Upper lobe of right lung (tissue), 1 donor: ENCODE results near the gene CAVIN3. TPM values are rescaled to one million over a fixed set of nuclear protein-coding genes. Genes with fewer than 3 reads are reported as not detected.
A peak's percentile ranks its signal among the peaks of the same experiment; 100 is the strongest.

Experiments used
- ATAC-seq: fragments of 200-7000 bp; cut with Tn5 transposase; one replicate; pipeline ENCODE4 v1.9.1; 2020; ENCODE audit warnings: mild to moderate bottlenecking, moderate library complexity
- DNase-seq: peaks from one replicate; pipeline ENCODE4 v3.0.0-alpha.2; 2020
- H3K27ac ChIP-seq: fragments of 200-600 bp; one replicate; pipeline ENCODE4 v1.8.0; 2022
- H3K27me3 ChIP-seq: fragments of 200-600 bp; one replicate; pipeline ENCODE4 v1.8.0; 2022; ENCODE audit warnings: mild to moderate bottlenecking
- H3K36me3 ChIP-seq: fragments of 200-600 bp; one replicate; pipeline ENCODE4 v1.8.0; 2022
- H3K4me1 ChIP-seq: fragments of 200-600 bp; one replicate; pipeline ENCODE4 v1.8.0; 2022
- H3K4me3 ChIP-seq: fragments of 200-600 bp; one replicate; pipeline ENCODE4 v1.8.0; 2022; ENCODE audit warnings: mild to moderate bottlenecking
- H3K9me3 ChIP-seq: fragments of 200-600 bp; one replicate; pipeline ENCODE4 v1.8.0; 2022
- CTCF ChIP-seq: fragments of 200-600 bp; IDR thresholded peaks from one replicate; pipeline ENCODE4 v1.8.0; 2022; ENCODE audit warnings: antibody characterized with exemption
- intact Hi-C: fragments of 100-400 bp; cut with DNase I; formaldehyde crosslinking; loops from one replicate; pipeline ENCODE4 v1.11.0; 2022
- total RNA-seq: library from RNA; stranded (reverse); fragmentation: NEBNext Ultra II Directional; extraction: Animal tissue kit (Norgen Biotek cat#: 25700); gene quantifications from one replicate; pipeline ENCODE4 v1.2.1, GENCODE V29; 2021
- donor health status: DM: no; HTN: yes; CAD: no; lungs with severe emphysema.

Gene CAVIN3
- total RNA-seq, 1 donor from 2014 or later, result 48.8 TPM

GRCh38 chr11:6273188-6273587 is 47.1 kb downstream of the CAVIN3 start:
- H3K4me3 ChIP-seq, result no peak overlapping the region
- intact Hi-C loops, result no loop called here
- H3K4me1 ChIP-seq, result no peaks in the 10 kb centered on the region
- no peaks in the 10 kb centered on the region for H3K9me3 ChIP-seq
- TF ChIP-seq CTCF, result no peak
- ATAC-seq (no peak), DNase-seq (no peak)
- H3K27me3 ChIP-seq, result no peaks in the 10 kb centered on the region
- H3K27ac ChIP-seq, result no peak overlapping the region
- no peaks in the 10 kb centered on the region for H3K36me3 ChIP-seq

- intact Hi-C loops, result no loop called here
- no peak overlapping the region for H3K4me3 ChIP-seq
- no peaks in the 10 kb centered on the region for H3K4me1 ChIP-seq
- no peak overlapping the region for H3K27ac ChIP-seq
- no peaks in the 10 kb centered on the region for H3K36me3 ChIP-seq
- H3K27me3 ChIP-seq, result no peaks in the 10 kb centered on the region
- no peak for ATAC-seq
- no peaks in the 10 kb centered on the region for H3K9me3 ChIP-seq
- no peak for DNase-seq
- TF ChIP-seq CTCF, result no peak
Measured at GRCh38 chr11:6271598-6271997, 48.7 kb downstream of the CAVIN3 start.

GRCh38 chr11:6270584-6271246 is 49.6 kb downstream of the CAVIN3 start:
- intact Hi-C loops, result no loop called here
- Histone ChIP-seq H3K27ac (no peak overlapping the region), H3K9me3 (no peaks in the 10 kb centered on the region), H3K36me3 (no peaks in the 10 kb centered on the region), H3K4me3 (no peak overlapping the region), H3K4me1 (no peaks in the 10 kb centered on the region), H3K27me3 (no peaks in the 10 kb centered on the region)
- no peak for DNase-seq
- ATAC-seq, result no peak
- TF ChIP-seq CTCF, result no peak

GRCh38 chr11:6269994-6270393 is 50.3 kb downstream of the CAVIN3 start:
- DNase-seq (no peak), ATAC-seq (peak; percentile 31)
- no peak for TF ChIP-seq CTCF
- no peaks in the 10 kb centered on the region for H3K27me3 ChIP-seq
- intact Hi-C loops, result no loop called here
- H3K36me3 ChIP-seq, result no peaks in the 10 kb centered on the region
- no peaks in the 10 kb centered on the region for H3K4me1 ChIP-seq
- H3K4me3 ChIP-seq, result no peak overlapping the region
- H3K9me3 ChIP-seq, result no peaks in the 10 kb centered on the region
- H3K27ac ChIP-seq, result no peak overlapping the region

Other genes with a start within 250 kb of the CAVIN3 start
- gene OR56B4, start 212.8 kb downstream of the CAVIN3 start, total RNA-seq, result not detected
- not detected for gene OR52B2, start 150.2 kb downstream of the CAVIN3 start, total RNA-seq
- not detected for gene OR52W1, start 121.3 kb downstream of the CAVIN3 start, total RNA-seq
- not detected for gene C11orf42, start 114.9 kb downstream of the CAVIN3 start, total RNA-seq
- gene FHIP1B, start 85.9 kb downstream of the CAVIN3 start, total RNA-seq, result 40.6 TPM
- not detected for gene CNGA4, start 81.4 kb downstream of the CAVIN3 start, total RNA-seq
- gene CCKBR, start 60.7 kb downstream of the CAVIN3 start, total RNA-seq, result not detected
- gene SMPD1, start 70.0 kb upstream of the CAVIN3 start, total RNA-seq, result 51.9 TPM
- 40.9 TPM for gene APBB1, start 98.6 kb upstream of the CAVIN3 start, total RNA-seq
- 1.4 TPM for gene HPX, start 120.5 kb upstream of the CAVIN3 start, total RNA-seq
- 22.0 TPM for gene TRIM3, start 153.4 kb upstream of the CAVIN3 start, total RNA-seq
- gene ARFIP2, start 160.8 kb upstream of the CAVIN3 start, total RNA-seq, result 36.4 TPM
- gene TIMM10B, start 161.0 kb upstream of the CAVIN3 start, total RNA-seq, result 45.0 TPM
- 14.5 TPM for gene DNHD1, start 176.8 kb upstream of the CAVIN3 start, total RNA-seq